SK-N-SH treated with all-trans-retinoic acid at 6 μM for 48 hours (cell line): ENCODE measurements around the gene PRF1.

Experiments used
- CSRNP3 ChIP-seq: fragments of 250-450 bp; sonication (Bioruptor Pico); IDR thresholded peaks from 2 replicates; pipeline ENCODE4 v1.5.1; 2021; ENCODE audit warnings: mild to moderate bottlenecking, moderate library complexity
- ESRRG ChIP-seq: fragments of 250-450 bp; sonication (Bioruptor Pico); IDR thresholded peaks from 2 replicates; pipeline ENCODE4 v1.6.1; 2021; ENCODE audit warnings: mild to moderate bottlenecking
- GLIS3 ChIP-seq: fragments of 250-450 bp; sonication (Bioruptor Pico); IDR thresholded peaks from 2 replicates; pipeline ENCODE4 v1.5.0; 2020; ENCODE audit warnings: mild to moderate bottlenecking, moderate library complexity
- PATZ1 ChIP-seq: fragments of 250-450 bp; sonication (Bioruptor Pico); IDR thresholded peaks from 2 replicates; pipeline ENCODE4 v1.8.0; 2020; ENCODE audit warnings: mild to moderate bottlenecking, moderate library complexity, borderline replicate concordance
- PPARA ChIP-seq: fragments of 250-450 bp; sonication (Bioruptor Pico); IDR thresholded peaks from 2 replicates; pipeline ENCODE4 v1.5.0; 2020; ENCODE audit warnings: mild to moderate bottlenecking, borderline replicate concordance
- ZC3H10 ChIP-seq: fragments of 250-450 bp; sonication (Bioruptor Pico); IDR thresholded peaks from 2 replicates; pipeline ENCODE4 v1.5.1; 2021; ENCODE audit warnings: mild to moderate bottlenecking, moderate library complexity
- ZFP30 ChIP-seq: fragments of 450-650 bp; formaldehyde crosslinking; IDR thresholded peaks from 2 replicates; pipeline ENCODE4 v1.5.0; 2022; ENCODE audit warnings: mild to moderate bottlenecking, moderate library complexity
- ZNF70 ChIP-seq: fragments of 450-650 bp; formaldehyde crosslinking; IDR thresholded peaks from 2 replicates; pipeline ENCODE4 v1.5.0; 2020; ENCODE audit warnings: mild to moderate bottlenecking, moderate library complexity
- ZNF8 ChIP-seq: fragments of 450-650 bp; formaldehyde crosslinking; IDR thresholded peaks from 2 replicates; pipeline ENCODE4 v1.5.0; 2020; ENCODE audit warnings: mild to moderate bottlenecking, moderate library complexity

- TF ChIP-seq ZNF70 (CRISPR knock-in tag), result no peak
- TF ChIP-seq ZNF8 (CRISPR knock-in tag), result no peak
- TF ChIP-seq GLIS3 (CRISPR knock-in tag), result no peak
- TF ChIP-seq PATZ1, result no peak
- TF ChIP-seq CSRNP3, result no peak
- TF ChIP-seq PPARA (CRISPR knock-in tag), result no peak
- TF ChIP-seq ZC3H10 (CRISPR knock-in tag), result no peak
- TF ChIP-seq ESRRG, result no peak
- TF ChIP-seq ZFP30 (CRISPR knock-in tag), result no peak
These were observed 37.6 kb downstream of the PRF1 start for GRCh38 chr10:70564901-70565351.
